Erythroblast (primary cell): ENCODE measurements around the gene SPATA18.

Source experiments
- GATA1 ChIP-seq: IDR thresholded peaks from 2 replicates; pipeline ENCODE4 v1.6.1; 2011; ENCODE audit warnings: low read depth, mild to moderate bottlenecking, control low read depth, low read length, moderate library complexity
- POLR2A ChIP-seq: IDR thresholded peaks from 2 replicates; pipeline ENCODE4 v1.6.1; 2011; ENCODE audit warnings: mild to moderate bottlenecking, low read length

- TF ChIP-seq POLR2A (no peak), GATA1 (no peak)
These were observed 14.1 kb upstream of the SPATA18 start for GRCh38 chr4:52036886-52037530.
